Uterus (tissue), 2 donors: Measurements from ENCODE around the gene ABHD16A.

Source experiments
- POLR2A ChIP-seq, 2 donors: fragments of 450-650 bp; IDR thresholded peaks; one replicate each; pipeline ENCODE4 v1.6.1; 2016; ENCODE audit warnings: antibody characterized with exemption in 2 of 2, mild to moderate bottlenecking in 1 of 2, moderate library complexity in 1 of 2
- TF ChIP-seq, protein P1 (sequence below), 4 experiments: fragments of 200-600 bp in 2 of 4; fragments of 450-650 bp in 2 of 4; sonication (generic) in 2 of 4; IDR thresholded peaks; one replicate each; pipeline ENCODE4 v1.5.1; 2016 to 2019; ENCODE audit warnings: antibody characterized with exemption in 4 of 4, mild to moderate bottlenecking in 2 of 4, moderate library complexity in 1 of 4

- no peak for TF ChIP-seq POLR2A (IDR thresholded peaks at IDR 0.05)
- TF ChIP-seq, protein P1, sequence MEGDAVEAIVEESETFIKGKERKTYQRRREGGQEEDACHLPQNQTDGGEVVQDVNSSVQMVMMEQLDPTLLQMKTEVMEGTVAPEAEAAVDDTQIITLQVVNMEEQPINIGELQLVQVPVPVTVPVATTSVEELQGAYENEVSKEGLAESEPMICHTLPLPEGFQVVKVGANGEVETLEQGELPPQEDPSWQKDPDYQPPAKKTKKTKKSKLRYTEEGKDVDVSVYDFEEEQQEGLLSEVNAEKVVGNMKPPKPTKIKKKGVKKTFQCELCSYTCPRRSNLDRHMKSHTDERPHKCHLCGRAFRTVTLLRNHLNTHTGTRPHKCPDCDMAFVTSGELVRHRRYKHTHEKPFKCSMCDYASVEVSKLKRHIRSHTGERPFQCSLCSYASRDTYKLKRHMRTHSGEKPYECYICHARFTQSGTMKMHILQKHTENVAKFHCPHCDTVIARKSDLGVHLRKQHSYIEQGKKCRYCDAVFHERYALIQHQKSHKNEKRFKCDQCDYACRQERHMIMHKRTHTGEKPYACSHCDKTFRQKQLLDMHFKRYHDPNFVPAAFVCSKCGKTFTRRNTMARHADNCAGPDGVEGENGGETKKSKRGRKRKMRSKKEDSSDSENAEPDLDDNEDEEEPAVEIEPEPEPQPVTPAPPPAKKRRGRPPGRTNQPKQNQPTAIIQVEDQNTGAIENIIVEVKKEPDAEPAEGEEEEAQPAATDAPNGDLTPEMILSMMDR (IDR thresholded peaks at IDR 0.05), result no peak
Observed at GRCh38 chr6:31643818-31644454, 59.2 kb downstream of the ABHD16A start.
